Stimulated activated CD4-positive, alpha-beta T cell treated with anti-CD3 and anti-CD28 coated beads, Interleukin-4, amount 100 ng/mL, for 4 hours (primary cell): ENCODE measurements around the gene FARS2.

Experiments
- DNase-seq, 2 experiments: peaks; one replicate each; pipeline ENCODE4 v3.0.0-alpha.2; 2020

Gene FARS2

GRCh38 chr6:5745081-5745480 is 483.8 kb downstream of the FARS2 start:
- DNase-seq = no peak

- DNase-seq = no peak
These were observed 484.9 kb downstream of the FARS2 start for GRCh38 chr6:5746053-5746758.

GRCh38 chr6:5746759-5747130 is 485.4 kb downstream of the FARS2 start:
- DNase-seq = no peak

- DNase-seq = no peak
These were observed 486.1 kb downstream of the FARS2 start for GRCh38 chr6:5747379-5747778.

GRCh38 chr6:5749016-5749650 is 487.8 kb downstream of the FARS2 start:
- no peak for DNase-seq

GRCh38 chr6:5749651-5750215 is 488.4 kb downstream of the FARS2 start:
- DNase-seq = no peak

- DNase-seq = no peak
These were observed 490.4 kb downstream of the FARS2 start for GRCh38 chr6:5751525-5752390.

- DNase-seq = no peak
These were observed 491.0 kb downstream of the FARS2 start for GRCh38 chr6:5752391-5752680.

- DNase-seq = no peak
These were observed 491.9 kb downstream of the FARS2 start for GRCh38 chr6:5753209-5753608.

GRCh38 chr6:5754904-5755303 is 493.6 kb downstream of the FARS2 start:
- DNase-seq = no peak

- DNase-seq = no peak
These were observed 498.3 kb downstream of the FARS2 start for GRCh38 chr6:5759571-5759970.

- DNase-seq = no peak
These were observed 500.1 kb downstream of the FARS2 start for GRCh38 chr6:5761370-5761769.

GRCh38 chr6:5762561-5762968 is 501.3 kb downstream of the FARS2 start:
- no peak for DNase-seq

- DNase-seq = no peak
These were observed 502.1 kb downstream of the FARS2 start for GRCh38 chr6:5763407-5763806.

- DNase-seq = no peak
These were observed 502.6 kb downstream of the FARS2 start for GRCh38 chr6:5763871-5764270.

GRCh38 chr6:5764401-5764955 is 503.2 kb downstream of the FARS2 start:
- DNase-seq = no peak

- DNase-seq = no peak
These were observed 503.9 kb downstream of the FARS2 start for GRCh38 chr6:5765141-5765760.

GRCh38 chr6:5766260-5766659 is 504.9 kb downstream of the FARS2 start:
- no peak for DNase-seq

- DNase-seq = no peak
These were observed 506.2 kb downstream of the FARS2 start for GRCh38 chr6:5767471-5767870.

GRCh38 chr6:5771211-5771610 is 509.9 kb downstream of the FARS2 start:
- DNase-seq = no peak

GRCh38 chr6:5771759-5772390 is 510.6 kb downstream of the FARS2 start:
- DNase-seq = no peak

- DNase-seq = no peak
These were observed 511.3 kb downstream of the FARS2 start for GRCh38 chr6:5772408-5773120.
